GM21528 (cell line): Measurements from ENCODE around the gene FOXL1.

ENCODE experiments used
- ATAC-seq: cut with Tn5 transposase; IDR thresholded peaks from one replicate; pipeline ENCODE4 v1.9.1; 2021; ENCODE audit warnings: mild to moderate bottlenecking, moderate library complexity; ENCODE audit not compliant: unreplicated experiment, low FRiP score

The FOXL1 gene

DNA sequence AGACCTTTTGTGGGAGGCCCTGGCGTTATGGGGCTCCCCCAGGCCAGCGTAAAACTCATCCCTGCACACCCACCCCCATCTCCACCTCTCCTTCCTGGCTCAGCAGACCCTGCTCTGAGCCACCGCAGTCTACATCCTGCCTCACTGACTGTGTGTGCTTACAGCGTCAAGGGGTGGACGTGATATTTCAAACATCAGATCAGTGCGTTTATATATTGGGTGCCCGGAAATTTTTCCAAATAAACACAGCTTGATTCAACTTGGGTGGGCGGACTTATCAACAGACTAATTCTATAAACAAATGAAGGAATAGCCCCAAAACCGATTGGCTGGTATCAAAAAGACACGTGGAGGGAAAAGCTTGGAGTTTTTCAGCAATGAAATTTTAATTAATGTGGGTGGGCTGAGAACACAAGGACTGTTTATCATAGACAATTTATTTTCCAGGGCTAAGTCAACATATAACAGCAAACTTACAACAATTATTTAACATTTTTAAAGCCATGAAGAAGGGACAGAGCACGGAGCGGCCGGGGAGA, at the start of gene FOXL1:
Gene FOXL1 (plus strand): TSS at position 489 of the 539 bp plus-strand sequence. CDS start 175 bp downstream, outside the sequence.
- ATAC-seq = no peak

DNA sequence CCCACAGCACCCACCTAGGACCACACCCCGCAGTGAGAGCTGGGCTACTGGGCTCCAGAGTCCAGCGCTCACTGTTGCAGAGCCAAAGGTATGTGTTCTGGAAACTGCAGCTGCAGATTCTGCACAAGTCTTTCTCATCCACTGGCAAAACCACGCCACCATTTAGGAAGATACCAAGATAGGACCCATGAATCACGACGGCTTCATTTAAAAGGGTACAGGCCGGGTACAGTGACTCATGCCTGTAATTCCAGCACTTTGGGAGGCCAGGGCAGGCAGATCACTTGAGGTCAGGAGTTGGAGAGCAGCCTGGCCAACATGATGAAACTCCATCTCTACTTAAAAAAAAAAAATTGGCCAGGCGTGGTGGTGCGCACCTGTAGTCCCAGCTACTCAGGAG, 49.2 kb upstream of the FOXL1 start:
- no peak for ATAC-seq

GRCh38 chr16:86530251-86531190, 47.8 kb upstream of the FOXL1 start:
- no peak for ATAC-seq

DNA sequence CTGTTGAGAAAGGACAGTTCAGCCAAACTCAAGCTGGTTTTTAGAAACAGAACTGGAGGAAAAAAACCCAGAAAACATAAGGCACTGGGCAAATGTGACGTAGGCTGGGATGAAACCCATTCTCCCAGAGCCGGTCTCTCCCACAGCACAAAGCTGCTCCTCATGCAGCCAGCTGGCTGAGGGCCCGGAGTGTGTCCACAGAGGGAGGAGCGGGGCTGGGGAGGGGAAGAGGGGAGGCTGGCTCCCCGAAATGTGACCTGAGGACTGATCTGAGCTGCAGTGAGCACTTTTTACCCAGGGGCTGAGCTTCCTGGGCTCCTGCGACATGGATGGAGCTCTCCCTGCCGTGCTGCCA, 47.2 kb upstream of the FOXL1 start:
- ATAC-seq = no peak

DNA sequence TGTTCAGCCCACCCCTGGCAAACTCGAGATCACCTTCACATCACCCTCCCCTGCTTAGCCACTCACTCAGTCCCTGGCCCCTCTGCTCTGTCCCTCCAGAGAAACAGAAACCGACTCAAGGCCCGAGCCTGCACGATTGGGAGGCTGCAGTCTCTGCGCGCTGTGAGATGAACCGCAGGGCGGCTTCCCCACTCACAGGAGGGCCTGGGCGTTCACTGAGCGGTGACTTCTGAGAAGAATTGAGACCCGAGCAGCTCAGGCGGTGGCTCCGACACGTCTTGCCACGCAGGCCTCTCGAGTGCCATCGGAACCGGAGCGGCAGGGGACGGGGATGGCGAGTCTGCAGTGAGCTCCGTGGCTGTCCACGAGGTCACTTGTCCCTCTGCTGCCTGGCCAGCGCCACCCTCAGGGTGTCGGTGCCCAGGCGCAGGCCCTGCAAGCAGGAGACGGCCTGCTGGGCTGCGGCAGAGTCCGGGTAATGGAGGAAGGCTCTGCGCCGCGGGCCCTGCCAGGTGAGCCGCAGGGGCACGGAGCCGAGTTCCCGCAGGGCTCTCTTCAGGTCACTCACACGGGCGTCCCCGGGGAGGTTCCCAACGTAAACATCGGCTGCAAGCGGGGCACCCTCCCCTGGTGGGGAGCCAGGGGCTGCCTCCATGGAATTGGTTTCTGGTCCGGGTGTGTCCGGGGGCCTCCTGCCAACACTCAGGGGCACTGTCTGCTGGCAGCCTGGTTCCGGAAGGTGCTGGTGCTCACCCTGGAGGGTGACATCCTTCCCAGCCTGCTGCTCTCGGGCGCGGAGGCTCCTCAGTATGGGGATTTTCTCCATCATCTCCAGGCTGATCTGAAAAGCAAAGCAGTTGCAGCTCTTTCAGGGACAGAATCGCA, 46.5 kb upstream of the FOXL1 start:
- no peak for ATAC-seq

DNA sequence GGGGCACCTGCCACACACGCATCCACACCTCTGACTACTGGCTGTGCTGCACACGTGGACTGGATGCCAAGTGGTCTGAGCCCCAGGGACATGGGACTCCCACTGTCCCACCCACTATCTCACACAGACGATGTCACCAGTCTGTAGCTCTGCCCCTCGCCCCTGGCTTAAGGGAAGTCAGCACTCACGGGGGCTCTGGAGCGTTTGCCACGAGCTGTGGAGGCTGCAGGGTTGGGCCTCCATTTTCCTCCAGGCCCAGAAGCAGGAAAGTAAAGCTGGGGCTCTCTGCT, 45.9 kb upstream of the FOXL1 start:
- ATAC-seq = no peak

DNA sequence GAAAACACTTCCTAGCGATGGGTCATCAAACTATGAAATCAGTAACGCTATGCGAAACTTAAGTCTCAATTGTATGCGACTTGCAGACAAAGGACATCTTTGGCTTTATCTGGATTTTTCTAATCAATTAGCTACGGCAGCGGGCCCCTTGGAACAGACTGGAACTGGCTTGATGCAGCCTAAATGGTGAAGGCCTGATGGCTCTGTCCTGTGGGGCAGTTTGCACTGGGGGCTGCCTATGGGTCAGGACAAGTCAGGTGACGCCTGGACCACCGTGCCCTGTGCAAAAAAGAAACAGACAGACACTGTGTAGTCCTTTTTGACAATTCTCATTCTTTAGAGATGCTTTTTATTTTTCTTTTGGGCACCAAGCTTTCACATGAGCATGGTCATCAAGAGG, 45.3 kb upstream of the FOXL1 start:
- ATAC-seq = no peak

DNA sequence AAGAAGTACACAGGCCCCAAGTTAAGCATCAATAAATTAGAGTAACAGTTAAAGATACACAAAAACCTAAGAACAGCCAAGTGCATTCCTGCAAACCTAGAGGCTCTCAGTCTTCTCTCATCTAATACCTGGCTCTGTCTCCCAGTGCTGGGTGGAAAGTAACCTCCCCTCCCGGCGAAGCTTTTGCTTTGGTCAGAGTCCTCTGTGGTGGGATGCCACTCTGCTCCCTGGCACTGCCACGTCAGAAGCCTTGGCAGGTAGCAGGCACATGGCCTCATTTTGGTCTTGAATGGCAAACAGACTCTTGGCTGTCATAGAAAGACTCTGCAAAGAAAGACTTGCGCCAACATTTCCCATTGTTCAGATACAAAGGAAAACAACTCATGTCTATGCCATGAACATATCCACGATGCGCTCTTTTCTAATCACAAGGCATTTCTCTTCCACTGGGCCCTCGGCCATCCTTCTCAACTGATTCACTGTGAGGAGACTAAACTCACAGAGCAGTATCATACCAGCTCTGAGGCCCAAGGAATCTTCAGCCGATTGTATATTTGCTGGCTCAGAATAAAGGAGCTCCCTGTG, 44.5 kb upstream of the FOXL1 start:
- no peak for ATAC-seq

DNA sequence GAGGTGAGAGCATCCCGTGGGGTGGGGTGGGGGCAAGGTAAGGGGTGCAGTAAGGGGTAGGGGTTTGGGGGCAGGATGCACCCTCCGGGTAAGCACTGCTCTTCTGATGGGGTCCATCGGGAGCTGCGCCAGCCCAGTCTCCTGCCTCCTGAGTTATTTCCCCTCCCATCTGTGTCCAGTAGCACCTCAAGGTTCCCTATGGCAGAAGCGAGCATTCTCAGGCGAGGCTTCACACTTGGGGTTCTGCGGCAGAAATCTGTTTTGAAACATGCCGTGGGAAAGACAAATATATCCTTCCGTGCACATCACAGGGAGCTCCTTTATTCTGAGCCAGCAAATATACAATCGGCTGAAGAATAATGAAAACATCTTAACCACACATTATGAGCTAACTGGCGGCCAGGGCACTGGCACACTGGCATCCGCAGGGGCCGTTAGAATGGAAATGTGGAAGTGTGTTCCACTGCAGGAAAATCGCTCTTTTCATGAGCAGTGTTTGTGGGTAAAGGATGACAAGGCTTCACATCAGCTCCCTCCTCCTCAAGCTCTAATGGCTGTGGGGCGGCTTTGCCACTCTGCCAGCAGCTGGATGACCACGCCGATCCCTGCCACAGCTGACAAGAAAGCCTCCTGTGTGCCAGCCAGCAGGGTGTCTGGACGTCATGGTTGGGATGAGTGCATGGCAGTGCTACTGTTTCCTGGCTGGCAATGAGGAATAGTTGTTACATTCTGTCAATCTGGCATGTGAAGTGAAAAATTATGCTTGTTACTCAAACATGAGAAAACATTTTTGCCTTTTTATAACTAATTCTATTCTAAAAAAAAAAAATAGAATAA, 43.4 kb upstream of the FOXL1 start:
- ATAC-seq = no peak

GRCh38 chr16:86536621-86537020, 41.7 kb upstream of the FOXL1 start:
- no peak for ATAC-seq

GRCh38 chr16:86537486-86537885, 40.9 kb upstream of the FOXL1 start:
- ATAC-seq = no peak

- ATAC-seq = no peak
Observed at GRCh38 chr16:86538196-86538780, 40.1 kb upstream of the FOXL1 start.

- ATAC-seq = no peak
Observed at GRCh38 chr16:86540894-86541293, 37.5 kb upstream of the FOXL1 start.

DNA sequence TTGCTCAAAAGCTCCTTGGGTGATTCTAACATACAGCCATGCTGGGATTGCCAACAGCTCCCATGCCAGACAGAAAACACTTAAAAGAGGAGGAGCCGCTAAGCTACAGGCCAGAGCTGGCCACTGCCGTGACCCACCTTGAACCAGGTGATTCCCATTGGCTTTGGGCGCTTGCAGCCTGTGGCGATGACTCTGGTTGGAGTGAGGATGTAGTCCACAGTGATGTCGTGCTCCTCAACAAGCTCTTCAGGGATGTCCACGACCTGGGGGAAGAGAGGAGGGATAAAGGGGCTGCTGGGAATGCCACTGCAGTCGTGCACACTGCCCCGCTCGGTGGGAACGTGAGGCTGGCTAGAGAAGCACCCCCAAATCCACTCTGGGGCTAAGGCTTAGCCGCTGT, 36.8 kb upstream of the FOXL1 start:
- no peak for ATAC-seq

DNA sequence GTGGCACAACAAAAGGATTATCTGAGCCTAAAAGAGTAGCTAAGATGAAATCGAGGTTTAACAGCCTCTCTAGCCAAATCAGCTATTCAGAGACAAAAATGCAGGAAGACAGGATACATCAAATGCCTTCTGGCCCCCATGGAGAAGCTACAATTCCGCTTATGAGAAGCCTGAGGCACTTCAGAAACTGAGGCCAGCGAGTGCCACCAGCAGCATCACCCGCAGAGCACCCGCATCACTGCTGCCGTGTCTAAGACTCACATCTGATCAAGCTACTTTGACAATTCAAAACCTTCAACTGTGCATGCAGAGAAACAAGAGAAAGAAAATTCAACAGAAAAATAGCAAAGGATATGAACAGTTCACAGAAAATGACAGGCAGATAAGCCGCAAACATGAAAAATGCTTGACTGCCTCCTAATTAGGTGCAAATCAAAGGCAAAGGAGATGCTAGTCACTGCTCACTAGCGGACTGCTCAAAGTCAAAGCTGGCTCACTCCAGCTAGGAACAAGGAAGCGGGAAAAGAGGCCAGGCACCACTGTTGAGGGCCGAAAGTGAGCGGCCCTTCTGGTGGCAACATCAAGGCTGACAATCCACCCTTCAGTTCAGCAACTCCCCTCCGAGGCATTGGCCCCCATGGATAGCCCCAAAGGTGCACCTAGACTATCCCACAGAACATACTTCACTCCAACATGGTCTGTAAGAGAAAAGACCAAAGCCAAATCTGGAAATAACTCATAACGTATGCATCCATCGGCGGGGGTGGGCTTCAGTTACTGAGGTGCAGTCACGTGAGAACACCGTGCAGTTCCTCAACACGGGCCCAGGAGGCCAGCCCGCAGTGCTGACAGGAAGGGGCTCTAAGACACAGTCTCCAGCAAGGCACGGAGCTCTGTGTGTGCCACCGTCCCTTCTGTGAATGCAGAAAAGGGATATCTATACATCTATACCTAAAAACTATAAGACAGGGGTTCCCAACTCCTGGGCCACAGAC, 35.3 kb upstream of the FOXL1 start:
- ATAC-seq = no peak

DNA sequence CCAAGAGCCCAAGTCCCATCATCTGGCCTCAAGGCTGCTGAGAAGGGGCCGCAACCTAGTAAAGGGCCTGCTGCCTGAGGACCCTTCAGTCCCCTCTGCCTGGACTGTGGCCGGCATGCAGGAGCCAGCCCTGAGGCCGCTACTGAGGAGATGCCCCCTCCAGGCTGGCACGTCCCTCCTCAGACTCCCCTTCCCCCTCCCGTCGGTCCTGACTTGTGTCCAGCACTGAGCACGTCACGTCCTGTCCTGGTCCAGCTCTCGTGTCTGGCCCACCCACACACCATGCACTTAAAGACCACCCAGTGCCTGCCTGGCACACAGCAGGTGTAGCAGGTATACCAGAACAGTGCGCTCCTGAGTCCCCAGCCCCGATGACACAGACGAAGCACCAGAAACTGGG, 32.9 kb upstream of the FOXL1 start:
- ATAC-seq = no peak

GRCh38 chr16:86545954-86546637, 32.3 kb upstream of the FOXL1 start:
- no peak for ATAC-seq

DNA sequence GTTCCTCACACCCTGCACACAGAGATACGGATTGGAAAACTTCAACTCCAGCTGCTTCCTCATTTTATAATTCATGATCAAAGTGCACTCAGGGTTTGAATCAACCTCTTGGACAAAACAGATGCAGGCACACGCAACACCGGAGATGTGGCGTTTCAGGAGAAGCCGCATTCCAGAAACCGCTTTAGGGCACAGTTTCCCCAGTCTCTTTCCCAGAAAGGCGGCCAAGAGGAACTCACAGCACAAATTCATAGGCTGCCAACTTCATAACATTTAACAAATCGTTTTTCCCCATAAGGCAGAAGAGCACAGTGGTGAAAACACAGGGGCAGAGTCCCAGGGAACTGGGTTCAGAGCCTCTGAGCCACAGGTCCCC, 31.7 kb upstream of the FOXL1 start:
- ATAC-seq = no peak
